PFSK-1 (cell line): ENCODE data around the gene NRXN3.

Experiments
- FOXP2 ChIP-seq: optimal IDR thresholded peaks from 2 replicates; pipeline ENCODE3; 2011; ENCODE audit warnings: borderline replicate concordance, control low read depth, inconsistent platforms; ENCODE audit not compliant: insufficient read depth; ENCODE audit errors: extremely low read length, extremely low read depth
- POLR2AphosphoS5 ChIP-seq: IDR thresholded peaks from 2 replicates; pipeline ENCODE4 v1.6.1; 2012; ENCODE audit warnings: low read depth, mild to moderate bottlenecking, control low read depth, low read length, moderate library complexity
- REST ChIP-seq, 2 experiments: IDR thresholded peaks; 2 replicates each; pipeline versions ENCODE4 v1.6.1 to v1.8.0; 2011 to 2012; ENCODE audit warnings: low read depth in 2 of 2, low read length in 2 of 2, control low read depth in 1 of 2, inconsistent platforms in 1 of 2, mild to moderate bottlenecking in 1 of 2, moderate library complexity in 1 of 2; ENCODE audit not compliant: insufficient read depth in 1 of 2
- SIN3A ChIP-seq: IDR thresholded peaks from 2 replicates; pipeline ENCODE4 v1.6.1; 2012; ENCODE audit warnings: mild to moderate bottlenecking, low read length, moderate library complexity, borderline replicate concordance; ENCODE audit not compliant: insufficient read depth
- TAF1 ChIP-seq: IDR thresholded peaks from 2 replicates; pipeline ENCODE4 v1.6.1; 2012; ENCODE audit warnings: low read length, control low read depth, borderline replicate concordance; ENCODE audit not compliant: insufficient read depth

The NRXN3 gene

GRCh38 chr14:79201564-79202207, 1031.5 kb downstream of the NRXN3 start:
- TF ChIP-seq TAF1 = no peak
- TF ChIP-seq SIN3A = no peak
- no peak for TF ChIP-seq REST (IDR thresholded peaks at IDR 0.05; ENCODE audit: insufficient read depth in 1 of 2, low read depth in 2 of 2, low read length in 2 of 2)
- no peak for TF ChIP-seq FOXP2
- no peak for TF ChIP-seq POLR2AphosphoS5

GRCh38 chr14:79204591-79204990, 1034.4 kb downstream of the NRXN3 start:
- TF ChIP-seq REST (IDR thresholded peaks at IDR 0.05; ENCODE audit: insufficient read depth in 1 of 2, low read depth in 2 of 2, low read length in 2 of 2) (no peak), TAF1 (no peak), FOXP2 (no peak), SIN3A (no peak), POLR2AphosphoS5 (no peak)

- TF ChIP-seq FOXP2 = no peak
- TF ChIP-seq POLR2AphosphoS5 = no peak
- TF ChIP-seq REST (IDR thresholded peaks at IDR 0.05; ENCODE audit: insufficient read depth in 1 of 2, low read depth in 2 of 2, low read length in 2 of 2) = no peak
- TF ChIP-seq SIN3A = no peak
- no peak for TF ChIP-seq TAF1
Measured at GRCh38 chr14:79209418-79209817, 1039.2 kb downstream of the NRXN3 start.

- TF ChIP-seq SIN3A (no peak), TAF1 (no peak), POLR2AphosphoS5 (no peak), FOXP2 (no peak), REST (IDR thresholded peaks at IDR 0.05; ENCODE audit: insufficient read depth in 1 of 2, low read depth in 2 of 2, low read length in 2 of 2) (no peak)
Measured at GRCh38 chr14:79225815-79226214, 1055.6 kb downstream of the NRXN3 start.

GRCh38 chr14:79229383-79229909, 1059.3 kb downstream of the NRXN3 start:
- TF ChIP-seq TAF1 = no peak
- no peak for TF ChIP-seq POLR2AphosphoS5
- no peak for TF ChIP-seq REST (IDR thresholded peaks at IDR 0.05; ENCODE audit: insufficient read depth in 1 of 2, low read depth in 2 of 2, low read length in 2 of 2)
- TF ChIP-seq FOXP2 = no peak
- TF ChIP-seq SIN3A = no peak
